Fibroblast of upper back skin (primary cell): ENCODE data around the gene PLA2G2F.
"Not testable (repeated sequence)": the region's sequence is repeated elsewhere in the genome, so short reads cannot be mapped to it uniquely, and the experiment has no call there.

Experiments used
- DNase-seq: peaks from one replicate; pipeline ENCODE4 v3.0.0-alpha.2; 2013

Gene PLA2G2F

GRCh38 chr1:20114021-20114648 lies 25.0 kb upstream of the PLA2G2F start:
- no peak for DNase-seq

- no peak for DNase-seq
Observed at GRCh38 chr1:20115479-20115878, 23.6 kb upstream of the PLA2G2F start.

GRCh38 chr1:20115916-20116315 lies 23.2 kb upstream of the PLA2G2F start:
- DNase-seq = no peak

GRCh38 chr1:20117236-20117635 lies 21.9 kb upstream of the PLA2G2F start:
- no peak for DNase-seq

- no peak for DNase-seq
Observed at GRCh38 chr1:20119347-20119746, 19.8 kb upstream of the PLA2G2F start, which contains the start of gene PLA2G2D. Gene PLA2G2D, minus strand, starts transcription at chr1:20119536. Its CDS starts 38 bp downstream, at chr1:20119498.

- DNase-seq = no peak
Observed at GRCh38 chr1:20120796-20121195, 18.3 kb upstream of the PLA2G2F start.

- no peak for DNase-seq
Observed at GRCh38 chr1:20123722-20124455, 15.2 kb upstream of the PLA2G2F start.

- peak; percentile 73 for DNase-seq
Observed at GRCh38 chr1:20124456-20125057, 14.6 kb upstream of the PLA2G2F start.

- no peak for DNase-seq
Observed at GRCh38 chr1:20125100-20125499, 14.0 kb upstream of the PLA2G2F start.

GRCh38 chr1:20126041-20126805 lies 12.9 kb upstream of the PLA2G2F start:
- no peak for DNase-seq

GRCh38 chr1:20126806-20127440 lies 12.2 kb upstream of the PLA2G2F start:
- no peak for DNase-seq

- DNase-seq = not testable (repeated sequence)
Observed at GRCh38 chr1:20130518-20130917, 8.6 kb upstream of the PLA2G2F start.

- DNase-seq = no peak
Observed at GRCh38 chr1:20134995-20135394, 4.1 kb upstream of the PLA2G2F start.

GRCh38 chr1:20136249-20136648 lies 2.9 kb upstream of the PLA2G2F start:
- DNase-seq = no peak

GRCh38 chr1:20137055-20137454 lies 2.1 kb upstream of the PLA2G2F start:
- no peak for DNase-seq

- no peak for DNase-seq
Observed at GRCh38 chr1:20137604-20138003, 1.5 kb upstream of the PLA2G2F start.

GRCh38 chr1:20138346-20138745 lies 777 bp upstream of the PLA2G2F start:
- no peak for DNase-seq

GRCh38 chr1:20139776-20140612 lies 871 bp downstream of the PLA2G2F start:
- no peak for DNase-seq

- DNase-seq = no peak
Observed at GRCh38 chr1:20141001-20141400, 1.9 kb downstream of the PLA2G2F start.

- DNase-seq = no peak
Observed at GRCh38 chr1:20141466-20141865, 2.3 kb downstream of the PLA2G2F start.

GRCh38 chr1:20142001-20142710 lies 3.0 kb downstream of the PLA2G2F start:
- no peak for DNase-seq
